Smooth muscle cell (in vitro differentiated cells): ENCODE measurements around the gene RNPC3. TPM values are rescaled to one million over a fixed set of nuclear protein-coding genes. Genes with fewer than 3 reads are reported as not detected.
"Not testable (repeated sequence)": the region's sequence is repeated elsewhere in the genome, so short reads cannot be mapped to it uniquely, and the experiment has no call there.

ENCODE experiments used
- DNase-seq: peaks from one replicate; lab custom pipeline; 2025; ENCODE audit not compliant: unreplicated experiment; lab: John Stamatoyannopoulos, UW
- H2AFZ ChIP-seq: fragments of 200-600 bp; sonication (generic); 2 replicates; pipeline ENCODE4 v1.6.0; 2016; ENCODE audit warnings: antibody characterized with exemption, low read depth, mild to moderate bottlenecking
- H3F3A ChIP-seq: fragments of 200-600 bp; sonication (generic); 2 replicates; pipeline ENCODE4 v1.6.0; 2017; ENCODE audit warnings: antibody characterized with exemption, low read depth
- H3K27ac ChIP-seq: fragments of 200-600 bp; sonication (generic); 2 replicates; pipeline ENCODE4 v1.5.1; 2016; ENCODE audit warnings: low read depth, mild to moderate bottlenecking
- H3K27me3 ChIP-seq: fragments of 200-600 bp; sonication (generic); 2 replicates; pipeline ENCODE4 v1.6.1; 2016; ENCODE audit warnings: low read depth, mild to moderate bottlenecking
- H3K36me3 ChIP-seq: fragments of 200-600 bp; sonication (generic); 2 replicates; pipeline ENCODE4 v1.5.1; 2016; ENCODE audit warnings: low read depth
- H3K4me1 ChIP-seq: fragments of 200-600 bp; sonication (generic); 2 replicates; pipeline ENCODE4 v1.5.1; 2016; ENCODE audit warnings: low read depth
- H3K4me2 ChIP-seq: fragments of 200-600 bp; sonication (generic); 2 replicates; pipeline ENCODE4 v1.6.0; 2016; ENCODE audit warnings: mild to moderate bottlenecking
- H3K4me3 ChIP-seq: fragments of 200-600 bp; sonication (generic); 2 replicates; pipeline ENCODE4 v1.5.1; 2016; ENCODE audit warnings: mild to moderate bottlenecking
- H3K79me2 ChIP-seq: fragments of 200-600 bp; sonication (generic); 2 replicates; pipeline ENCODE4 v1.6.0; 2016; ENCODE audit warnings: low read depth, mild to moderate bottlenecking
- H3K9ac ChIP-seq: fragments of 200-600 bp; sonication (generic); 2 replicates; pipeline ENCODE4 v1.6.0; 2016; ENCODE audit warnings: low read depth
- H3K9me3 ChIP-seq: fragments of 200-600 bp; sonication (generic); replicated peaks from 2 replicates; pipeline ENCODE4 v1.5.1; 2016; ENCODE audit warnings: low read depth
- H4K20me1 ChIP-seq: fragments of 200-600 bp; sonication (generic); 2 replicates; pipeline ENCODE4 v1.6.0; 2016; ENCODE audit warnings: low read depth
- WGBS: methylation state at CpG from one replicate; pipeline ENCODE4 v1.1.7; 2016; ENCODE audit warnings: low lambda C conversion rate; 5-methylcytosine and 5-hydroxymethylcytosine counted together
- polyA plus RNA-seq: library from polyadenylated mRNA; unstranded; fragments of >200 nt; fragmentation: Nextera tagmentation; extraction: Ambion mirVana; gene quantifications from 2 replicates; pipeline ENCODE4 v1.2.1, GENCODE V29; 2016
- total RNA-seq: library from RNA; depleted of rRNA; stranded (reverse); fragments of >200 nt; gene quantifications from 2 replicates; pipeline ENCODE4 v1.2.3, GENCODE V29; 2014
- TF ChIP-seq, protein P1 (sequence below): fragments of 200-600 bp; sonication (generic); IDR thresholded peaks from 2 replicates; pipeline ENCODE4 v1.5.1; 2017; ENCODE audit warnings: borderline replicate concordance, mild to moderate bottlenecking, antibody characterized with exemption; ENCODE audit not compliant: insufficient read depth, poor library complexity, severe bottlenecking

The RNPC3 gene
- total and polyA plus RNA-seq, 2 experiments from 2014 or later = 2.6 to 7.0 TPM

DNA sequence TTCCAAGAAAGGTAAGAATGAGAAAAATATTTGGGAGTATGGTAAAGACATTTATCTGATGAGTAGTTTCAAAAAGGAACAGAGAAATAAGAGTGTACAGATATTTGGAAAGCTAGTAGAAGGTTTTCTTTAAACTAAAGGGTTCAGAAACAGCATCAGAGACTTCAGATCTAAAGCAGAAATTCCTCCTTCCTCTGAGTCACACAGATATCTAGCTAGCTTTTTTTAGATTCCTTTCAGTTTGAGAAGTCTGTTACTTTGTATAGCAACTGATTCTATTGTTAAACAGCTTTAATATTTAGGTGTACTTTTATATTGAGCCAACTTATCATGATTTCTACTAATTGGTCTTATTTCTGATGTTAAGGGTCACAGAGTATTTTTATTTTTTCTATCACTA is 50.6 kb downstream of the RNPC3 start:
- no peak for DNase-seq
- no peaks in the 10 kb centered on the region for H3K9me3 ChIP-seq
- H4K20me1 ChIP-seq = no peaks in the 10 kb centered on the region
- H2AFZ ChIP-seq = no peak overlapping the region
- no peaks in the 10 kb centered on the region for H3K36me3 ChIP-seq
- H3K27ac ChIP-seq = no peak overlapping the region
- TF ChIP-seq, protein P1, sequence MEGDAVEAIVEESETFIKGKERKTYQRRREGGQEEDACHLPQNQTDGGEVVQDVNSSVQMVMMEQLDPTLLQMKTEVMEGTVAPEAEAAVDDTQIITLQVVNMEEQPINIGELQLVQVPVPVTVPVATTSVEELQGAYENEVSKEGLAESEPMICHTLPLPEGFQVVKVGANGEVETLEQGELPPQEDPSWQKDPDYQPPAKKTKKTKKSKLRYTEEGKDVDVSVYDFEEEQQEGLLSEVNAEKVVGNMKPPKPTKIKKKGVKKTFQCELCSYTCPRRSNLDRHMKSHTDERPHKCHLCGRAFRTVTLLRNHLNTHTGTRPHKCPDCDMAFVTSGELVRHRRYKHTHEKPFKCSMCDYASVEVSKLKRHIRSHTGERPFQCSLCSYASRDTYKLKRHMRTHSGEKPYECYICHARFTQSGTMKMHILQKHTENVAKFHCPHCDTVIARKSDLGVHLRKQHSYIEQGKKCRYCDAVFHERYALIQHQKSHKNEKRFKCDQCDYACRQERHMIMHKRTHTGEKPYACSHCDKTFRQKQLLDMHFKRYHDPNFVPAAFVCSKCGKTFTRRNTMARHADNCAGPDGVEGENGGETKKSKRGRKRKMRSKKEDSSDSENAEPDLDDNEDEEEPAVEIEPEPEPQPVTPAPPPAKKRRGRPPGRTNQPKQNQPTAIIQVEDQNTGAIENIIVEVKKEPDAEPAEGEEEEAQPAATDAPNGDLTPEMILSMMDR = no peak
- H3K9ac ChIP-seq = no peak overlapping the region
- H3K27me3 ChIP-seq = no peaks in the 10 kb centered on the region
- no peak overlapping the region for H3K4me2 ChIP-seq
- H3K79me2 ChIP-seq = no peaks in the 10 kb centered on the region
- no peak overlapping the region for H3K4me3 ChIP-seq
- H3K4me1 ChIP-seq = no peaks in the 10 kb centered on the region
- H3F3A ChIP-seq = no peaks in the 10 kb centered on the region

DNA sequence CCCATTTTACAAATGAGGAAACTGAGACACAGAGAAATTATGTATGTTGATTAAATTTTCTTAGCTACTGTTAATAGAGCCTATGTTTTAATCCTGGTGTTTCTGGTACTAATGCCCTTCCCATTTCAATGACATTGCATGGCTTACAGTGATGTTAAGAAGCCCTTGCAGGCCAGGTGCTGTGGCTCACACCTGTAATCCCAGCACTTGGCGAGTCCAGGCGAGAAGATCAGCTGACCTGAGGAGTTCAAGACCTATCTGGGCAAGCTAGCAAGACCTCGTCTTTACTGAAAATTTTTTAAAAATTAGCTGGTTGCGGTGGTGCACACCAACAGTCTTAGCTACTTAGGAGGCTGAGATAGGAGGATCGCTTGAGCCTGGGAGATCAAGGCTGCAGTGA is 51.3 kb downstream of the RNPC3 start:
- not testable (repeated sequence) for H3K4me1 ChIP-seq, H2AFZ ChIP-seq, H3K4me2 ChIP-seq, H3K9me3 ChIP-seq, H3K79me2 ChIP-seq, H3K4me3 ChIP-seq, H3F3A ChIP-seq, H3K27ac ChIP-seq, DNase-seq, H4K20me1 ChIP-seq, H3K27me3 ChIP-seq, H3K36me3 ChIP-seq, H3K9ac ChIP-seq
- WGBS = 91% methylated on average over 5 of the region's 5 CpGs

DNA sequence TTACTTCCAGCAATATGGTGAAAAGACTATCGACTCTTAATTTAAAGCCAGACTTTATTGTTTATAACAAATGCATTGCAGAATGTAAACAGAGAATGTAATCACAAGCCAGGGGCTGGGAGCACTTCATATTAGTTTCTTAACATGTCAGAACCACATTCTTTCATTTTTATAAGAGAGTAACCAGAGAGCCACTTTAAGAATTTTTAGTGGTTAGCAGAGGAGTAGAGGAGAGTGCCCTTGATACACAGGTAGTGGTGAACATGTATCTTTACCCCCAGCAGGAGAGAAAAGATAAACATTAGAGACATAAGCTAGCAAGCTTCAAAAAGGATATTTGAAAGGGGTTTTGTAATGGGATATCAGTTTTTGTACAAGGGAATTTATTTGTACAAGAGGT is 57.0 kb downstream of the RNPC3 start:
- H3K4me3 ChIP-seq = no peak overlapping the region
- DNase-seq = no peak
- no peak overlapping the region for H3K4me2 ChIP-seq
- H3K27ac ChIP-seq = no peak overlapping the region
- TF ChIP-seq, protein P1 = no peak
- H2AFZ ChIP-seq = no peak overlapping the region
- no peaks in the 10 kb centered on the region for H4K20me1 ChIP-seq
- H3K79me2 ChIP-seq = no peaks in the 10 kb centered on the region
- 83% methylated on average over 1 of the region's 1 CpG for WGBS
- no peaks in the 10 kb centered on the region for H3F3A ChIP-seq
- H3K9me3 ChIP-seq = no peaks in the 10 kb centered on the region
- no peak overlapping the region for H3K9ac ChIP-seq
- H3K36me3 ChIP-seq = no peaks in the 10 kb centered on the region
- H3K27me3 ChIP-seq = no peaks in the 10 kb centered on the region
- no peaks in the 10 kb centered on the region for H3K4me1 ChIP-seq

DNA sequence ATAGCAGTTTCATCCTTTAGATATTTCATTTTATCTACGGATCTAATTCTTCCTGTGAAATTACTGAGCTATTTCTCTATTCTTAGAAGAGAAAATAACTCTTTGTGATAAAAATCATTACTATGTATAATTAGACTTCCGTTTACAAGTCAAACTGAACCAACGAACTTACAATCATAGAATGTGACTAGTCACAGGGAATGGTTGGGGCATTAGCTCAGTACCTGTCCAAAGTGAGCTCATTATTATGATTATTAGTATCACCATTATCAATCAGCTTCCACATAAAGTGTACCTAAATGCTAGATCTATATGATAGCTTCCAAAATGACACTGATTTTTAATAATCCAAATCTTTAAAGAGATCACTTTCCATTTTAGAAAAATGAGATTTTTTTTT is 58.4 kb downstream of the RNPC3 start:
- DNase-seq = no peak
- no peak overlapping the region for H2AFZ ChIP-seq
- H3K79me2 ChIP-seq = no peaks in the 10 kb centered on the region
- H3K4me2 ChIP-seq = no peak overlapping the region
- no peaks in the 10 kb centered on the region for H3K4me1 ChIP-seq
- H3F3A ChIP-seq = no peaks in the 10 kb centered on the region
- no peaks in the 10 kb centered on the region for H3K9me3 ChIP-seq
- no peaks in the 10 kb centered on the region for H4K20me1 ChIP-seq
- TF ChIP-seq, protein P1 = no peak
- H3K9ac ChIP-seq = no peak overlapping the region
- no peak overlapping the region for H3K27ac ChIP-seq
- H3K27me3 ChIP-seq = no peaks in the 10 kb centered on the region
- H3K36me3 ChIP-seq = no peaks in the 10 kb centered on the region
- WGBS = 85% methylated on average over 3 of the region's 3 CpGs
- H3K4me3 ChIP-seq = no peak overlapping the region
